Hematopoietic multipotent progenitor cell treated with erythropoietin and hydrocortisone succinate and interleukin-3 and kit ligand, for 15 days (in vitro differentiated cells): ENCODE measurements around the gene DUSP5.

Experiments used
- DNase-seq: peaks from one replicate; pipeline ENCODE4 v3.0.0-alpha.2; 2015; ENCODE audit warnings: low spot score

DUSP5 gene

GRCh38 chr10:110547139-110547761 lies 49.5 kb downstream of the DUSP5 start:
- DNase-seq = peak; percentile 77

DNA sequence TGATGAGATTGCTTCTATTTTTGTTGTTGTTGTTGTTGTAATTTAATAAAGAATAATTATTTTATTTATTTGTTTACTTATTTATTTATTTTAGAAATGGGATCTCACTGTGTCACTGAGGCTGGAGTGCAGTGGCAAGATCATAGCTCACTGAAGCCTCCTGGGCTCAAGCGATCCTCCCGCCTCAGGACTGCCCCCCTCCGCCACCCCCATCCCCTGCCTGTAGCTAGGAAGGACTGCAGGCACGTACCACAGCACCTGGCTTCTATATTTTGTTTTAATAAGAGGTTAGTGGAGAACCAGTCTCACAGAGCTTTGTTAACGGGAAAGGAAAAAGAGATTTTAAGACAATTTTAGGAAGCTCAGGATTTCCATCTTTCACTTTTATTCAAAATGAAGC lies 50.3 kb downstream of the DUSP5 start:
- DNase-seq = no peak

DNA sequence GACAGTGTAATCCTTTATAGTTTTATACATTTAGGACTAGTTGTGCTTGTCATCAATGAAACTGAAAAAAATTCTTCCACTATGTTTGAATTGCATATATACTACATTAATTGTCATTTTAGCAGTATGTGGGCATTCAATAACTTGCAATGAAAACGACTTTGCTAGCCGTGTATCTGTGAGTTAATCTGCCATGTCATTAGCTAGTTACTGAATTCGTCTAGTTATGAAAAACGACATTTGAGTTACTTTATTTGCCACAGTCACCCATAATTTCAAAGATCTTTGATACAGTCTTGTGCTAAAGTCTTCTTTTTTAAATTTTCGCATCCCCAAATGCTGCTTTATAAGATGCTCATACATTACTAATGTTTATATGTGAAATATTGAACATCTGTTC lies 51.5 kb downstream of the DUSP5 start:
- no peak for DNase-seq

DNA sequence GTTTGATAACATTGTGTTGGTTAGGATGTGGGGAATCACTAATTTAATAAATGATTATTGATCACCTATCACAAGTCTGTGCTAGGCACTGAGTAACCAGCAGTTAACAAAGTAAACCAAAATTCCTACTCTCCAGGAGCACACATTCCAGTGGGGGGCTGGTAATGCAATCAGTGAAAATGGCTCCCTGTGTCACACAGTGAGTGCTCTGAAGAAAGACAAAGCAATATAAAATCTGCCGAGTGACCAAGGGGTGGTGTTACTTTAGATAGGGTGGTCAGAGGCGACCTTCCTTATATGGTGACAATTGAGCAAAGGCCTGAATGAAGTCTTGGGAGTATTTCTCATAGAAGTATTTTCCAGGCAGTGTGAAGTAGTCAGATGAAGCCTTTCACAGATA lies 56.2 kb downstream of the DUSP5 start:
- DNase-seq = no peak

GRCh38 chr10:110556296-110556695 lies 58.6 kb downstream of the DUSP5 start:
- DNase-seq = no peak

DNA sequence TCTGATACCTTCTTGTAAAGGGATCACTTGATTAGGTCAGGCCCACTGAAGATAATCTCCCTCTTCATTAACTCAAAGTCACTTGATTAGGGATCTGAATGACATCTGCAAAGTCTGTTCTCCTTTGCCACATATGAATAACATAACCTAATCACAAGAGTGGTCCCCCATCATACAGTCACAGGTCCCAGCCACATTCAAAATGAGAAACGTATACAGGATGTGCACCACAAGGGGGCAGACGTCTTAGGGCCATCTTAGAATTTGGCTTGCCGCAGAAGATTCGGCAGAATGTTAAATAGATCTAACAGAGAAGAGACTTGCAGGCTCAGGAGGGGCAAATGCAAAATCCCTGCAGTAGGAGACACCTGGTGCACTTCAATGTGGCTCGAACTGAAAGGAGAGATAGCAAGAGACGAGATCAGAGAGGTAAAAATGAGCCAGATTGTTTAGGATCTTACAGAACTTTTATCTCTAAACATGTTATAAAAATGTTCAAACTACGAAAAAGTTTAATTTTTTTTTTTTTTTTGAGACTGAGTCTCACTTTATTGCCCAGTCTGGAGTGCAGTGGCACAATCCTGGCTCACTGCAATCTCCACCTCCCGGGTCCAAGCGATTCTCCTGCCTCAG lies 59.4 kb downstream of the DUSP5 start:
- DNase-seq = peak; percentile 65

- DNase-seq = no peak
These were observed 60.3 kb downstream of the DUSP5 start for GRCh38 chr10:110558041-110558440.

DNA sequence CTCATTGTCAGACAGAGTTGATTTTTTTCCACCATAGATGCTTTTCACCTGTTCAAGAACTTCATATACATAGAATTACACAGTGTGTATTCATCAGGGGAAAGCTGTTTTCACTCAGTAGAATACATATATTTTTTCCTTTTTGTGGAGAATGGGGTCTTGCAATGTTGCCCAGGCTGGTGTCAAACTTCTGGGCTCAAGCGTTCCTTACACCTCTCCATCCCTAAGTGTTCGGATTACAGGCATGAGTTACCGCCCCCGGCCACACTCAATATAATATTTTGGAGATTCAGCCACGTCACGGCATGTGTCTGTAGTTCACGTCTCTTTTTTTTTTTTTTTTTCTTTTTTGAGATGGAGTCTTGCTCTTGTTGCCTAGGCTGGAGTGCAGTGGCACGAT lies 62.3 kb downstream of the DUSP5 start:
- no peak for DNase-seq
